NCI-H146 treated with DMSO at 0.1 percent for 48 hours (cell line): ENCODE measurements around the gene RBM20.
A peak's percentile ranks its signal among the peaks of the same experiment; 100 is the strongest.

ENCODE experiments used
- DNase-seq: peaks from one replicate; lab custom pipeline; 2025; ENCODE audit not compliant: unreplicated experiment; lab: John Stamatoyannopoulos, UW

Gene RBM20

GRCh38 chr10:110781139-110781538, 137.0 kb downstream of the RBM20 start:
- no peak for DNase-seq

- no peak for DNase-seq
These were observed 138.5 kb downstream of the RBM20 start for GRCh38 chr10:110782616-110783015.

- DNase-seq = no peak
These were observed 139.5 kb downstream of the RBM20 start for GRCh38 chr10:110783509-110784107.

GRCh38 chr10:110784198-110784597, 140.1 kb downstream of the RBM20 start:
- DNase-seq = no peak

- DNase-seq = no peak
These were observed 142.0 kb downstream of the RBM20 start for GRCh38 chr10:110786172-110786571.

- no peak for DNase-seq
These were observed 144.7 kb downstream of the RBM20 start for GRCh38 chr10:110788620-110789385.

- no peak for DNase-seq
These were observed 145.7 kb downstream of the RBM20 start for GRCh38 chr10:110789604-110790433.

GRCh38 chr10:110790913-110791506, 146.9 kb downstream of the RBM20 start:
- no peak for DNase-seq

GRCh38 chr10:110791541-110792073, 147.5 kb downstream of the RBM20 start:
- DNase-seq = no peak

- no peak for DNase-seq
These were observed 148.5 kb downstream of the RBM20 start for GRCh38 chr10:110792476-110793125.

- no peak for DNase-seq
These were observed 149.1 kb downstream of the RBM20 start for GRCh38 chr10:110793128-110793812.

- no peak for DNase-seq
These were observed 149.8 kb downstream of the RBM20 start for GRCh38 chr10:110793886-110794285.

- DNase-seq = no peak
These were observed 150.7 kb downstream of the RBM20 start for GRCh38 chr10:110794808-110795207.

GRCh38 chr10:110797416-110797815, 153.3 kb downstream of the RBM20 start:
- no peak for DNase-seq

GRCh38 chr10:110798340-110798739, 154.2 kb downstream of the RBM20 start:
- DNase-seq = no peak

- no peak for DNase-seq
These were observed 158.0 kb downstream of the RBM20 start for GRCh38 chr10:110802090-110802489.

GRCh38 chr10:110802551-110803238, 158.6 kb downstream of the RBM20 start:
- peak; percentile 50 for DNase-seq

- DNase-seq = no peak
These were observed 159.2 kb downstream of the RBM20 start for GRCh38 chr10:110803239-110803749.

GRCh38 chr10:110803830-110804338, 159.7 kb downstream of the RBM20 start:
- DNase-seq = peak; percentile 33
